Small intestine (tissue), 7 donors: ENCODE data around the gene RIOX2. TPM values are rescaled to one million over a fixed set of nuclear protein-coding genes. Genes with fewer than 3 reads are reported as not detected.

ENCODE experiments used
- DNase-seq, 2 donors: peaks; one replicate each; pipeline versions ENCODE4 v3.0.0 to v3.0.0-alpha.2; 2013
- FAIRE-seq: peaks from 2 replicates; lab custom pipeline; 2012; peaks lifted over from hg19 to GRCh38; lab: Jason Lieb, UNC
- H3K27ac ChIP-seq, 3 donors: one replicate each; pipeline ENCODE4 v1.5.1; 2013; ENCODE audit warnings: low read length in 2 of 3, mild to moderate bottlenecking in 2 of 3, control low read depth in 1 of 3, inconsistent platforms in 1 of 3, low read depth in 1 of 3, moderate library complexity in 1 of 3
- H3K27me3 ChIP-seq, 3 donors: one replicate each; pipeline ENCODE4 v1.6.1; 2013; ENCODE audit warnings: low read length in 3 of 3, inconsistent platforms in 1 of 3; ENCODE audit not compliant: control insufficient read depth in 3 of 3, insufficient read depth in 3 of 3
- H3K36me3 ChIP-seq, 3 donors: one replicate each; pipeline ENCODE4 v1.6.1; 2013; ENCODE audit warnings: low read length in 3 of 3, inconsistent platforms in 1 of 3, low read depth in 1 of 3, mild to moderate bottlenecking in 1 of 3, moderate library complexity in 1 of 3; ENCODE audit not compliant: control insufficient read depth in 3 of 3, insufficient read depth in 2 of 3
- H3K4me1 ChIP-seq, 3 donors: one replicate each; pipeline ENCODE4 v1.6.1; 2013; ENCODE audit warnings: low read length in 2 of 3, inconsistent platforms in 1 of 3, low read depth in 1 of 3, mild to moderate bottlenecking in 1 of 3, moderate library complexity in 1 of 3; ENCODE audit not compliant: control insufficient read depth in 3 of 3, insufficient read depth in 2 of 3
- H3K4me3 ChIP-seq, 3 donors: one replicate each; pipeline ENCODE4 v1.5.1; 2013; ENCODE audit warnings: low read length in 3 of 3, control low read depth in 1 of 3, inconsistent platforms in 1 of 3, low read depth in 1 of 3, mild to moderate bottlenecking in 1 of 3, moderate library complexity in 1 of 3
- H3K9me3 ChIP-seq, 2 donors: one replicate each; pipeline ENCODE4 v1.6.1; 2013; ENCODE audit warnings: low read depth in 1 of 2, low read length in 1 of 2; ENCODE audit not compliant: control insufficient read depth in 2 of 2, insufficient read depth in 1 of 2
- WGBS, 3 donors: extraction: QIAGEN DNeasy Blood & Tissue Kit; methylation state at CpG; one replicate each; pipeline ENCODE4 v1.1.7; 2013; 5-methylcytosine and 5-hydroxymethylcytosine counted together
- polyA plus RNA-seq, 4 donors: library from polyadenylated mRNA; stranded (reverse) in 3 of 4; unstranded in 1 of 4; fragments of 200-250 nt in 3 of 4; fragments of 120-200 nt in 1 of 4; gene quantifications; one replicate each; pipeline versions ENCODE4 v1.2.1 to v1.2.3, GENCODE V29; 2013
- donor health status: healthy with polysubstance abuse.
- donor health status: control.
- donor health status: control.
- donor health status: Bipolar disorder and iron deficiency.
- donor health status: healthy.

Gene RIOX2
- polyA plus RNA-seq, 4 donors, result 5.6 to 26.4 (median 10.6) TPM

GRCh38 chr3:97996988-97997387 lies 24.8 kb upstream of the RIOX2 start:
- DNase-seq, result no peak
- Histone ChIP-seq H3K27ac (no peak overlapping the region), H3K27me3 (peaks cover 0 to 3% (median 0%) of the 10 kb centered on the region in 3 donors), H3K4me1 (no peaks in the 10 kb centered on the region), H3K9me3 (no peaks in the 10 kb centered on the region), H3K36me3 (no peaks in the 10 kb centered on the region), H3K4me3 (no peak overlapping the region)
- WGBS, 3 donors, result 83 to 91% (median 86%) methylated on average over 4 of the region's 4 CpGs
- FAIRE-seq, result no peak

GRCh38 chr3:97994328-97994945 lies 22.2 kb upstream of the RIOX2 start:
- Histone ChIP-seq H3K27me3 (no peaks in the 10 kb centered on the region), H3K36me3 (no peaks in the 10 kb centered on the region), H3K9me3 (no peaks in the 10 kb centered on the region), H3K4me1 (no peaks in the 10 kb centered on the region), H3K27ac (no peak overlapping the region), H3K4me3 (no peak overlapping the region)
- DNase-seq (no peak), FAIRE-seq (no peak)
- 27 to 64% (median 33%) methylated on average over 2 of the region's 2 CpGs for WGBS, 3 donors

DNA sequence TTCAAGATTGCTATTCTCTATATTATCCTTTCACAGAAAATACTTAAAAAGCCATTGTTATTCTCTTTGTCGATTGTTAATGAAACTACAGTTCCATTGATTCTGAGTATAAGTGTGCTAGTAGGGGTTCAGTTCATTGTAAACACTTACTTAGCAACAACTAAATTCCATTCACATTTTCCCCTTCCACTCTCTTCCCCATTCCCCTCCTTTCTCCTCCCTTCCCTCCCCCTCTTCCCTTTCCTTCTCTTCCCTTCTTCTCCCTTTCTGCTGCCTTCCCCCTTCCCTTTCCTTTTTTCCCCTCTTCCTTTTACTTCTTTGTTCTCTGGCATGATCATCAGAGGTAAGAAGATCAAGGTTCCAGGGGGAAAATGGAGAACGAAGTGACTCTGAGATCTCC lies 21.3 kb upstream of the RIOX2 start:
- Histone ChIP-seq H3K36me3 (no peaks in the 10 kb centered on the region), H3K27ac (no peak overlapping the region), H3K4me1 (no peaks in the 10 kb centered on the region), H3K4me3 (no peak overlapping the region), H3K9me3 (no peaks in the 10 kb centered on the region), H3K27me3 (no peaks in the 10 kb centered on the region)
- DNase-seq (no peak), FAIRE-seq (no peak)
- 76 to 83% (median 83%) methylated on average over 2 of the region's 2 CpGs for whole genome bisulfite sequencing, 3 donors

GRCh38 chr3:97992547-97993173 lies 20.4 kb upstream of the RIOX2 start:
- no peak overlapping the region for H3K27ac ChIP-seq
- no peaks in the 10 kb centered on the region for H3K36me3 ChIP-seq
- H3K4me1 ChIP-seq, result no peaks in the 10 kb centered on the region
- 95 to 96% (median 95%) methylated on average over 2 of the region's 2 CpGs for WGBS, 3 donors
- FAIRE-seq (no peak), DNase-seq (no peak)
- H3K4me3 ChIP-seq, result no peak overlapping the region
- H3K27me3 ChIP-seq, result no peaks in the 10 kb centered on the region
- no peaks in the 10 kb centered on the region for H3K9me3 ChIP-seq

GRCh38 chr3:97991293-97991682 lies 19.1 kb upstream of the RIOX2 start:
- H3K4me3 ChIP-seq, result no peak overlapping the region
- no peak for FAIRE-seq
- no peaks in the 10 kb centered on the region for H3K27me3 ChIP-seq
- H3K36me3 ChIP-seq, result no peaks in the 10 kb centered on the region
- no peaks in the 10 kb centered on the region for H3K4me1 ChIP-seq
- no peaks in the 10 kb centered on the region for H3K9me3 ChIP-seq
- no peak overlapping the region for H3K27ac ChIP-seq
- no peak for DNase-seq
- WGBS, 3 donors, result 57 to 65% (median 65%) methylated on average over 5 of the region's 5 CpGs

DNA sequence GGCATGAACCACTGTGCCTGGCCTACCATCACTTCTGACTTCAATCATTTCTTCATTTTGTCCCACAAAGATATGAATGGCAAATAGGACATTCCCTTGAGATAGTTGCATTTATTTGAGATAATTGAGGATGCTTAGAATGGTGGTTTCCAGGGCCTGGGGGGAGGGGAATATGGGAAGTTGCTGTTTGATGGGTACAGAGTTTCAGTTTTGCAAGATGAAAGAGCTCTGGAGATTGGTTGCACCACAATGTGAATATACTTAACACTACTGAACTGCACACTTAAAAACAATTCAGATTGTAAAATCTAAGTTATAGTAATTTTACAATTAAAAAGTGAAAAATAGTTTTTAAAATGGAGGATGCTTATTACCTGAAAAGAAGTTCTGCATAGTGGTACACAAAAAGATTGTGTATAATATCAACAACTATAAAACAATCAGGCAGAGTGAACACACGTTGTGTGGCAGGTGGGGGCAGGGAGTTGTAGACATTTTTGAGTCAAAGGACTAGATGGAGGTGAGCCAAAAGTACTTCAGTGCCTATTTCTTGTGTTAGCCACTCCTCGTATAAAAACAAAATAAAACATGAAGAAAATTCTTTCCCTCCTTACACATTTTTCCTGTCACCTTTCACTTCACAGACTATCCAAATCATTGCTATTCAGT lies 18.5 kb upstream of the RIOX2 start:
- FAIRE-seq, result no peak
- H3K9me3 ChIP-seq, result no peaks in the 10 kb centered on the region
- DNase-seq, result no peak
- H3K36me3 ChIP-seq, result no peaks in the 10 kb centered on the region
- no peak overlapping the region for H3K27ac ChIP-seq
- no peaks in the 10 kb centered on the region for H3K4me1 ChIP-seq
- WGBS, 3 donors, result 15 to 37% (median 23%) methylated on average over 2 of the region's 2 CpGs
- H3K27me3 ChIP-seq, result no peaks in the 10 kb centered on the region
- no peak overlapping the region for H3K4me3 ChIP-seq

GRCh38 chr3:97988784-97989568 lies 16.7 kb upstream of the RIOX2 start:
- Histone ChIP-seq H3K36me3 (no peaks in the 10 kb centered on the region), H3K4me1 (no peaks in the 10 kb centered on the region), H3K27me3 (no peaks in the 10 kb centered on the region), H3K9me3 (no peaks in the 10 kb centered on the region), H3K4me3 (no peak overlapping the region), H3K27ac (no peak overlapping the region)
- DNase-seq (no peak), FAIRE-seq (no peak)
- 94 to 97% (median 96%) methylated on average over 3 of the region's 3 CpGs for WGBS, 3 donors

DNA sequence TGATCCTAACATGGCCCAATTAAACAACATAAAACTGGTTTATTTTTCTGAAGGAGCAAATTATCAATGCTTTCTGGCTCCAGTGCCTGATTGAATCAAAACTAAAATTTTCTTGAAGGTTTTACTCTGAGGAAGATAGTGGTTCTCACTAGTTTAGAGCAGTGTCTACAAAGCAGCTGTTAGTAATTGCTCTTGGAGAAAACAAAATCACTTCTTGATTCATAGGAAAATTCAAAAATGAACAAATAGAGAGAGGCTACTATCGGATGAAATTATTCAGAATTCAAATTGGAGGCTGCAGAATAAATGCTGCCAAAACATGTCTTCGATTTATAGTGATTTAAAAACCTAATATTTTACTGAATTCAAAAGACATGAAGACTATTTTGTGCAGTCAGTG lies 15.1 kb upstream of the RIOX2 start:
- FAIRE-seq, result no peak
- Histone ChIP-seq H3K27ac (no peak overlapping the region), H3K27me3 (no peaks in the 10 kb centered on the region), H3K4me1 (no peaks in the 10 kb centered on the region), H3K36me3 (no peaks in the 10 kb centered on the region), H3K9me3 (no peaks in the 10 kb centered on the region), H3K4me3 (no peak overlapping the region)
- no peak for DNase-seq
- WGBS, 3 donors, result 83 to 93% (median 86%) methylated on average over 2 of the region's 2 CpGs
